ENCODE data around the gene ATP8B4. TPM values are rescaled to one million over a fixed set of nuclear protein-coding genes. Genes with fewer than 3 reads are reported as not detected.

The ATP8B4 gene
- total and polyA plus RNA-seq, 2 donors: 3.5 to 8.3 TPM

DNA sequence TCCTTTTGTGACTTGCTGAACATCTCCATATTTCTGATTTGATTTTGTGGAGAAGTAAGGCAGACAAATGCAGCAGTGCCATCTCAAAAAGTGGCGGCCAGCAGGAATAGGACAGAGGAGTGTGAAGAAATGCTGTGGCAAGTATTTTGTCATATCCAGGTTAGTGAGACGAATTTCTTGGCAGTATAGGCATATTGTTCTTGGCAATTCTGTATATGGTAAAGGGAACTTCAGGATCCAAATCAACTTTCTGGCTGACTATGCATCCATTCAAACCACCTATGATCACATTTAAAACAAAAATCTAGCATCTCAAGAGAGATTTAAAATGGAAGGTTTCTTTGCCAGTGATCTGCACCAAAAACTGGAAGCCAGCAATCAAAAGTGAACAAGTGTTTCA lies 270.2 kb downstream of the ATP8B4 start:
- H3K27ac ChIP-seq (ENCODE audit: low read depth in 1 of 2, low read length in 1 of 2): no peak overlapping the region
- no peaks in the 10 kb centered on the region for H3K27me3 ChIP-seq (ENCODE audit: control insufficient read depth in 2 of 2, insufficient read depth in 1 of 2, low read length in 1 of 2)
- H3K9me3 ChIP-seq (ENCODE audit: control insufficient read depth in 2 of 2, insufficient read depth in 1 of 2, low read length in 1 of 2): no peaks in the 10 kb centered on the region
- no peak for DNase-seq (ENCODE audit: low read depth in 6 of 9, low spot score in 9 of 9)
- no peaks in the 10 kb centered on the region for H3K4me1 ChIP-seq (ENCODE audit: control insufficient read depth in 2 of 2, insufficient read depth in 2 of 2, low read length in 2 of 2)
- 92% methylated on average over 2 of the region's 2 CpGs for WGBS
- no peaks in the 10 kb centered on the region for H3K36me3 ChIP-seq (ENCODE audit: control insufficient read depth in 2 of 2, insufficient read depth in 2 of 2, low read length in 1 of 2)
- H3K4me3 ChIP-seq (ENCODE audit: low read length in 2 of 2): no peak overlapping the region

DNA sequence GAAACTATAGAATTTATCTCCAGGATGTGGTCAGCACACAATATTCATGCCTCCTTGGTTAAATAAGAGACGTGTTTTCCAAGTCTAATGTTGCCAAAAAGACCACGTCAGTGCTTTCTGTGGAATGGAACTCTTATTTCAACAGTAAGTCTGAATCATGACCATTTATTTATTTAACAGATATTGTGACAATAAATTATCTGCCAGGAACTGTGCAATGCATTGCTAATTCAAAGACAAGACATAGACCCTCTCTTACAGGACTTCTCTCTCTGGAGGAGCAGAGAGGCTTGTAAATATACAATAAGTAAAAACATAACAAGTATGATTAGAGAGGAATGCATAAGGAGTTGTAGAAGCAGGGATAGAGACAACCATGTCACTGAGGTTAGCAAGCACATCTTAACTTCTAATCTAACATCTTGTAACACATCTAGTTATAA lies 270.7 kb downstream of the ATP8B4 start:
- no peak overlapping the region for H3K27ac ChIP-seq (ENCODE audit: low read depth in 1 of 2, low read length in 1 of 2)
- 93% methylated on average over 2 of the region's 2 CpGs for WGBS
- DNase-seq (ENCODE audit: low read depth in 6 of 9, low spot score in 9 of 9): no peak
- H3K27me3 ChIP-seq (ENCODE audit: control insufficient read depth in 2 of 2, insufficient read depth in 1 of 2, low read length in 1 of 2): no peaks in the 10 kb centered on the region
- H3K4me3 ChIP-seq (ENCODE audit: low read length in 2 of 2): no peak overlapping the region
- H3K9me3 ChIP-seq (ENCODE audit: control insufficient read depth in 2 of 2, insufficient read depth in 1 of 2, low read length in 1 of 2): no peaks in the 10 kb centered on the region
- no peaks in the 10 kb centered on the region for H3K36me3 ChIP-seq (ENCODE audit: control insufficient read depth in 2 of 2, insufficient read depth in 2 of 2, low read length in 1 of 2)
- no peaks in the 10 kb centered on the region for H3K4me1 ChIP-seq (ENCODE audit: control insufficient read depth in 2 of 2, insufficient read depth in 2 of 2, low read length in 2 of 2)

DNA sequence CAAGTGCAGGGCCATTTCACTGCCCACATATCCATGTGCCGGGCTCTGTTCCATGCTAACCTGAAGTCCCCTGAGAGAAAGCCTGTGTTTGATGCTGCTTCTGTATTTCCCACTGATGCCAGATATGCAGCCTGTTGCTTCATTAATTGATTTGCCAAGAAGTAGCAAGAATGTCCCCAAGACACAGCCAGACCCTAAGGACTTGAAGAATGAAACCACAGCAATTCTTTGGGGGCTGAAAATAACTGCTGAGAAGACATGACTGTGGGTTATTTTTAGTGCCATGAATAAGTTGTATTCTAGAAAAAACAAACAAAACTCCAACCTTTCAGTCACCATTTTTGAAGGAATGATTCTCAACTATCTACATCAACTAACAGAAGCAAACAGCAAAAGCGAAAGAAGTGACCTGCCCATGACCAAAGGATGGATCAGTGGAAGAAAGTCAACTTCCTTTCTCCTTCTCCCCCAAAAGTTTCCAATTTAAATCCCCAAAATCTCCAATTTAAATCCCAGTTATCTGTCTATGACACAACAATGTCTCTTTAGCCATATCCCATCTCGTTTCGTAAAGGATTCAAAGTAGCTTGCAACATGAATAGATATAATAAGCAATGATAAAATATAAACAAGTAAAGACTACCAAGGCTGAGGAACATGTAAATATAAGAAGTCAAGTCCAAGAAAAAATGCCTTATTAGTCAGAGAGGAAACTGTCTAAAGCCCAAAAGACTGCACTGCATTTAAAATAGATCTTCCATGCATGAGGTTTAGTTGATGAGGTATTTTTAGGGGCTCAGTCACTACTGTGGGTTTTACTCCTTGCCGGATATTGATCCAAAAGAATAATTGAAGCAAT lies 271.4 kb downstream of the ATP8B4 start:
- WGBS: 97% methylated on average over 5 of the region's 5 CpGs
- no peaks in the 10 kb centered on the region for H3K27me3 ChIP-seq (ENCODE audit: control insufficient read depth in 2 of 2, insufficient read depth in 1 of 2, low read length in 1 of 2)
- no peaks in the 10 kb centered on the region for H3K4me1 ChIP-seq (ENCODE audit: control insufficient read depth in 2 of 2, insufficient read depth in 2 of 2, low read length in 2 of 2)
- no peak overlapping the region for H3K4me3 ChIP-seq (ENCODE audit: low read length in 2 of 2)
- no peaks in the 10 kb centered on the region for H3K36me3 ChIP-seq (ENCODE audit: control insufficient read depth in 2 of 2, insufficient read depth in 2 of 2, low read length in 1 of 2)
- DNase-seq (ENCODE audit: low read depth in 6 of 9, low spot score in 9 of 9): no peak
- H3K27ac ChIP-seq (ENCODE audit: low read depth in 1 of 2, low read length in 1 of 2): no peak overlapping the region
- no peaks in the 10 kb centered on the region for H3K9me3 ChIP-seq (ENCODE audit: control insufficient read depth in 2 of 2, insufficient read depth in 1 of 2, low read length in 1 of 2)

DNA sequence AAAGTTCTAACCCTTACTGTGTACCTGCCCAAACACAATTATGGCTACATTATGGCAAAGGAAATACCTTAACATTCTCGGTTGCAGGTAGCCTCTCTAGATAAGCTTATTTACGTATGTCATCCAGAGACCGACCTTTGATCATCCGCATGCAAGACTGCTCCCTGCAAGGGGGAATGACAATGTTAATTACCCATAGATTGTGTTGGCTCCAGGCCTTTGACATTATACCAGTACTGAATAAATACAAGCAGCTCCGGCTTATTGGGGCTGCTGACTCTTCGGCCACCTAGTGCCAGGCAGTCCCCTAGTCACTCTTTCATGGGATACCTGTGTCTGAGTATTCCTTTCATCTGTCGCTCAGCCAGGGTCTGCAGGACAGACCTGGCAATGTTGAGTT lies 274.6 kb downstream of the ATP8B4 start:
- no peak for DNase-seq (ENCODE audit: low read depth in 6 of 9, low spot score in 9 of 9)
- H3K27ac ChIP-seq (ENCODE audit: low read depth in 1 of 2, low read length in 1 of 2): no peak overlapping the region
- no peaks in the 10 kb centered on the region for H3K9me3 ChIP-seq (ENCODE audit: control insufficient read depth in 2 of 2, insufficient read depth in 1 of 2, low read length in 1 of 2)
- H3K4me1 ChIP-seq (ENCODE audit: control insufficient read depth in 2 of 2, insufficient read depth in 2 of 2, low read length in 2 of 2): no peaks in the 10 kb centered on the region
- no peaks in the 10 kb centered on the region for H3K36me3 ChIP-seq (ENCODE audit: control insufficient read depth in 2 of 2, insufficient read depth in 2 of 2, low read length in 1 of 2)
- H3K27me3 ChIP-seq (ENCODE audit: control insufficient read depth in 2 of 2, insufficient read depth in 1 of 2, low read length in 1 of 2): no peaks in the 10 kb centered on the region
- WGBS: 95% methylated on average over 7 of the region's 7 CpGs
- no peak overlapping the region for H3K4me3 ChIP-seq (ENCODE audit: low read length in 2 of 2)

DNA sequence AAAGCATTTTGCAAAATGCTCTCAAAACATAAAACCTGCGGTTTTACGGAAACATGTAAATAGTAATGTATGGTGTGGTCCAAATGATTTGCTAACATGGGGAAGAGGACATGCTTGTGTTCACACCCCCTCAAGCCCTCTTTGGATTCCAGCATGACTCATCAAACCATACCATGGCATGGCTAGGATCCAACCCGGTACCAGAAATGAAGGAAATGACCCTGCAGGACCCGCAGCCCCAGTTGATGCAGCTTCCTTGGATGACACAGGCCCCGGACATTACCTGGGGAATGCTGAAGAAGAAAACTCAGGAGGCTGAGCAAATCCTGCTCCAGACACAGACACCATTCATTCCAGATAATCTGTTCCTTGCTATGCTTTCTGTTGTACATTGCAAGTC lies 275.3 kb downstream of the ATP8B4 start:
- no peaks in the 10 kb centered on the region for H3K4me1 ChIP-seq (ENCODE audit: control insufficient read depth in 2 of 2, insufficient read depth in 2 of 2, low read length in 2 of 2)
- no peak overlapping the region for H3K4me3 ChIP-seq (ENCODE audit: low read length in 2 of 2)
- no peaks in the 10 kb centered on the region for H3K36me3 ChIP-seq (ENCODE audit: control insufficient read depth in 2 of 2, insufficient read depth in 2 of 2, low read length in 1 of 2)
- H3K9me3 ChIP-seq (ENCODE audit: control insufficient read depth in 2 of 2, insufficient read depth in 1 of 2, low read length in 1 of 2): no peaks in the 10 kb centered on the region
- 96% methylated on average over 5 of the region's 5 CpGs for WGBS
- DNase-seq (ENCODE audit: low read depth in 6 of 9, low spot score in 9 of 9): no peak
- no peak overlapping the region for H3K27ac ChIP-seq (ENCODE audit: low read depth in 1 of 2, low read length in 1 of 2)
- H3K27me3 ChIP-seq (ENCODE audit: control insufficient read depth in 2 of 2, insufficient read depth in 1 of 2, low read length in 1 of 2): no peaks in the 10 kb centered on the region

DNA sequence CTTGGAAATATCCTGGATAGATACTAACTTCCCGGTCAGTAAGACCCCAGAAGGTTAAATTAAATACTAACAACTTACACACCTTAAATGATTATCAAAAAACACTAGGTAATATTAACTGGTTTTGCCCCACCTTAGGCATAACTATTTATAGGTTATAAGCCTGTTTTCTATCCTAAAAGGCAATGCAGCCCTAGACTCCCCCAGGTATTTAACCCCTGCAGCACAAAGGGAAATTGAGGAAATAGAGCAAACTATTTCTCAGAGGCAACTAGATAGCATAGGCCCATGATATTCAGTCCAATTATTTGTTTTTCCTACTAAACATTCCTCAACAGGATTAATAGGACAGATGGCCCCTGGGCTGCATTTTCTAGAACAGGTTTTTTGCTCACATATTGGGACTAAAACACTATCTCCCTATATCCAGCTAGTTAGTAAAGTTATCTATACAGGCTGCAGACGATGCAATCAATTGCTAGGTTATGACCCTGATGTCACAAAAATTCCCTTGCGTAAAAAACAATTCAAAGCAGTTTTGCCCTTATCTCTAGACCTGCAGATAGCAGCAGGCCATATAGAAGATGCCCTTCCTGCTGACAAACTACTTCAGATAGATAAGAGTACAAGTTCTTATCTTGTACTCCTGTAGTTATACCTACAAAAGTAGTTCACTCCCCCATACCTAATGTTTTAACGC lies 276.9 kb downstream of the ATP8B4 start:
- WGBS: 96% methylated on average over 4 of the region's 4 CpGs
- H3K36me3 ChIP-seq (ENCODE audit: control insufficient read depth in 2 of 2, insufficient read depth in 2 of 2, low read length in 1 of 2): no peaks in the 10 kb centered on the region
- no peaks in the 10 kb centered on the region for H3K27me3 ChIP-seq (ENCODE audit: control insufficient read depth in 2 of 2, insufficient read depth in 1 of 2, low read length in 1 of 2)
- H3K4me1 ChIP-seq (ENCODE audit: control insufficient read depth in 2 of 2, insufficient read depth in 2 of 2, low read length in 2 of 2): no peaks in the 10 kb centered on the region
- no peak overlapping the region for H3K27ac ChIP-seq (ENCODE audit: low read depth in 1 of 2, low read length in 1 of 2)
- no peak overlapping the region for H3K4me3 ChIP-seq (ENCODE audit: low read length in 2 of 2)
- no peak for DNase-seq (ENCODE audit: low read depth in 6 of 9, low spot score in 9 of 9)
- H3K9me3 ChIP-seq (ENCODE audit: control insufficient read depth in 2 of 2, insufficient read depth in 1 of 2, low read length in 1 of 2): no peaks in the 10 kb centered on the region

DNA sequence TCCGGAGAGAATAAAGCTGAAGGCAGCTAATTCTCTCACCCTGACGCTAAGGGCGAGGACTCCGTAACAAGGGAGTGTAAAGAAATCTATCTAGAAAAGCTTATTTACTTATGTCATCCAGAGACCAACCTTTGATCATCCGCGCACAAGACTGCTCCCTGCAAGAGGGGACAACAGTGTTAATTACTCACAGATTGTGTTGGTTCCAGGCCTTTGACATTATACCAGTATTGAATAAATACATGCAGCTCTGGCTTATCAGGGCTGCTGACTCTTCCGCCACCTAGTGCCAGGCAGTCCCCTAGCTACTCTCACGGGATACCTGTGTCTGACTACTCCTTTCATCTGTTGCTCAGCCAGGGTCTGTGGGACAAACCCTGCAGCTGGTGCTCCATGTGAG lies 286.5 kb downstream of the ATP8B4 start:
- H3K27me3 ChIP-seq (ENCODE audit: control insufficient read depth in 2 of 2, insufficient read depth in 1 of 2, low read length in 1 of 2): no peaks in the 10 kb centered on the region
- H3K4me3 ChIP-seq (ENCODE audit: low read length in 2 of 2): no peak overlapping the region
- no peak overlapping the region for H3K27ac ChIP-seq (ENCODE audit: low read depth in 1 of 2, low read length in 1 of 2)
- H3K36me3 ChIP-seq (ENCODE audit: control insufficient read depth in 2 of 2, insufficient read depth in 2 of 2, low read length in 1 of 2): no peaks in the 10 kb centered on the region
- peak in 4 of 9 donors; percentile 1 to 26 (median 11) for DNase-seq (ENCODE audit: low read depth in 6 of 9, low spot score in 9 of 9)
- no peaks in the 10 kb centered on the region for H3K9me3 ChIP-seq (ENCODE audit: control insufficient read depth in 2 of 2, insufficient read depth in 1 of 2, low read length in 1 of 2)
- H3K4me1 ChIP-seq (ENCODE audit: control insufficient read depth in 2 of 2, insufficient read depth in 2 of 2, low read length in 2 of 2): no peaks in the 10 kb centered on the region
- 92% methylated on average over 8 of the region's 8 CpGs for WGBS

DNA sequence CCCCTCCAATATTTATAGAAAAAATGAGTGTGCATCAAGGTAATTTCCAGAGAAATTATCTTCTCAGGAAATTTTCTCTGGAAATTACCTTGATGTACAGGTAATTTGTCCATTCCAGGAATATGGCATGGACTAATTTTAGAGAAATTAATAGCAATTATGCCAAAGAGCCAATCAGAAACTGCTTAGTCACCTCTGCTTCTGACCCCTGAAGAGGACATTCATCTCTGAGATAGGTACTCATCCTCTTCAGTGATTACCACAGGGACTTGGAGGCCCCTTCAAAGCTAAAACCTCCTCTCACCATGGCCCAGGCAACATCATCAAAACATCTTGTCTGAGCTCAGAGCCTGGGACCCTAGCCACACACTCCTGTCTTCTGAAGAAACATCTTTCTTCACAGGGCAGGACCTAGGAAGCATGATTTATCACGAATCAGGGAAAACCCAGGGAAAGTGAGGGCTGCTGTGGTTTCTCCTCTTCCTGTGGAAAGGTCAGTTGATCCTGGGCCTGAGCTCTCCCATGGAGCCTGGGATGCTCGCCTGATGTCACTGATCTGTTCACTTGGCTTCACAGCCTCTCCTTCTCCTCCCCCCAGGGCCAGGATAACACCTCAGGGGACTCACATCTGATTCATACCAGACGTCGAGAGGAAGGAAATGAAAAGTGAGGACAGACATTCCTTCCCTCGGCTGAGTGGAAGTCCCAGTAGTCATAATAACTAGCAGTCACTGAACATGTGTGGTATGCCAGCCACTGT lies 287.6 kb downstream of the ATP8B4 start:
- Histone ChIP-seq H3K4me1 (ENCODE audit: control insufficient read depth in 2 of 2, insufficient read depth in 2 of 2, low read length in 2 of 2) (no peaks in the 10 kb centered on the region), H3K27me3 (ENCODE audit: control insufficient read depth in 2 of 2, insufficient read depth in 1 of 2, low read length in 1 of 2) (no peaks in the 10 kb centered on the region), H3K9me3 (ENCODE audit: control insufficient read depth in 2 of 2, insufficient read depth in 1 of 2, low read length in 1 of 2) (no peaks in the 10 kb centered on the region), H3K27ac (ENCODE audit: low read depth in 1 of 2, low read length in 1 of 2) (no peak overlapping the region), H3K4me3 (ENCODE audit: low read length in 2 of 2) (no peak overlapping the region), H3K36me3 (ENCODE audit: control insufficient read depth in 2 of 2, insufficient read depth in 2 of 2, low read length in 1 of 2) (no peaks in the 10 kb centered on the region)
- 68% methylated on average over 5 of the region's 5 CpGs for WGBS
- no peak for DNase-seq (ENCODE audit: low read depth in 6 of 9, low spot score in 9 of 9)

DNA sequence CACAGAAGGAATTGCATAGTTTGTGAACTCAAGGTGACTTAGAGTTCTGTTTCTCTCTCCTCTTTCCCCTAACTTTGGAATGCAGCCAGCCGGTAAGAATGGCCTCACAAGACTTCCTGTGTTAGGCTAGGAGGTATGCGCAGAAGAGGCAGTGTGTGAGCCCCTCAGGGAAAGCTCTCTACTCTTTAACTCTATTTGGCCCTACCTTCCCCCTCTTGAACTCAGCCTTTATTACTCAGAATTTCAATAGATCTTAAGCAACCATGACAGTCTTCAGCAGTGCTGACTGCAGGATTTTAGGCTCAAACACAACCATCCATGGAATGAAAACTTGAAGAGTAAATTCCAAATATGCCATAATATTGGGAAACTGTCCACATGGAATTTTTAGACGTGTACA lies 288.6 kb downstream of the ATP8B4 start:
- Histone ChIP-seq H3K4me1 (ENCODE audit: control insufficient read depth in 2 of 2, insufficient read depth in 2 of 2, low read length in 2 of 2) (no peaks in the 10 kb centered on the region), H3K36me3 (ENCODE audit: control insufficient read depth in 2 of 2, insufficient read depth in 2 of 2, low read length in 1 of 2) (no peaks in the 10 kb centered on the region), H3K4me3 (ENCODE audit: low read length in 2 of 2) (no peak overlapping the region), H3K9me3 (ENCODE audit: control insufficient read depth in 2 of 2, insufficient read depth in 1 of 2, low read length in 1 of 2) (no peaks in the 10 kb centered on the region), H3K27me3 (ENCODE audit: control insufficient read depth in 2 of 2, insufficient read depth in 1 of 2, low read length in 1 of 2) (no peaks in the 10 kb centered on the region), H3K27ac (ENCODE audit: low read depth in 1 of 2, low read length in 1 of 2) (no peak overlapping the region)
- WGBS: 42% methylated on average over 3 of the region's 3 CpGs
- no peak for DNase-seq (ENCODE audit: low read depth in 6 of 9, low spot score in 9 of 9)
